WERI-Rb-1 (cell line): ENCODE data around the gene SERPINB6.
"Not testable (repeated sequence)": the region's sequence is repeated elsewhere in the genome, so short reads cannot be mapped to it uniquely, and the experiment has no call there.

Source experiments
- DNase-seq: peaks from one replicate; pipeline ENCODE4 v3.0.0-alpha.2; 2020
- H3K27ac ChIP-seq: fragments of 250-450 bp; sonication (Bioruptor Pico); 2 replicates; pipeline ENCODE4 v1.5.1; 2020; ENCODE audit warnings: mild to moderate bottlenecking, moderate library complexity
- H3K27me3 ChIP-seq: fragments of 250-450 bp; sonication (Bioruptor Pico); 2 replicates; pipeline ENCODE4 v1.5.1; 2021; ENCODE audit warnings: mild to moderate bottlenecking, low read depth, moderate library complexity; ENCODE audit not compliant: insufficient read depth, severe bottlenecking
- H3K36me3 ChIP-seq: fragments of 250-450 bp; sonication (Bioruptor Pico); 2 replicates; pipeline ENCODE4 v1.5.1; 2020; ENCODE audit warnings: mild to moderate bottlenecking, moderate library complexity
- H3K4me3 ChIP-seq: 2 replicates; pipeline ENCODE4 v1.5.1; 2011; ENCODE audit warnings: low read depth, mild to moderate bottlenecking, control low read depth, low read length
- H3K9me3 ChIP-seq: fragments of 250-450 bp; sonication (Bioruptor Pico); 2 replicates; pipeline ENCODE4 v1.5.1; 2021; ENCODE audit warnings: mild to moderate bottlenecking, moderate library complexity; ENCODE audit not compliant: severe bottlenecking
- CTCF ChIP-seq: IDR thresholded peaks from 2 replicates; pipeline ENCODE4 v1.5.1; 2011; ENCODE audit warnings: low read depth, mild to moderate bottlenecking, control low read depth, inconsistent platforms, low read length

SERPINB6 gene

GRCh38 chr6:2931055-2931454 lies 40.3 kb downstream of the SERPINB6 start:
- no peaks in the 10 kb centered on the region for H3K9me3 ChIP-seq
- H3K4me3 ChIP-seq, result no peak overlapping the region
- no peak for TF ChIP-seq CTCF
- H3K27me3 ChIP-seq, result no peaks in the 10 kb centered on the region
- peak; percentile 3 for DNase-seq
- no peaks in the 10 kb centered on the region for H3K36me3 ChIP-seq
- H3K27ac ChIP-seq, result no peak overlapping the region

GRCh38 chr6:2927931-2928330 lies 43.4 kb downstream of the SERPINB6 start:
- not testable (repeated sequence) for H3K27me3 ChIP-seq, H3K27ac ChIP-seq, H3K4me3 ChIP-seq, H3K9me3 ChIP-seq, H3K36me3 ChIP-seq
- DNase-seq, result peak; percentile 6

GRCh38 chr6:2925842-2926747 lies 45.3 kb downstream of the SERPINB6 start:
- not testable (repeated sequence) for H3K4me3 ChIP-seq, H3K27me3 ChIP-seq, H3K36me3 ChIP-seq, H3K27ac ChIP-seq, H3K9me3 ChIP-seq
- peak; percentile 6 for DNase-seq

DNA sequence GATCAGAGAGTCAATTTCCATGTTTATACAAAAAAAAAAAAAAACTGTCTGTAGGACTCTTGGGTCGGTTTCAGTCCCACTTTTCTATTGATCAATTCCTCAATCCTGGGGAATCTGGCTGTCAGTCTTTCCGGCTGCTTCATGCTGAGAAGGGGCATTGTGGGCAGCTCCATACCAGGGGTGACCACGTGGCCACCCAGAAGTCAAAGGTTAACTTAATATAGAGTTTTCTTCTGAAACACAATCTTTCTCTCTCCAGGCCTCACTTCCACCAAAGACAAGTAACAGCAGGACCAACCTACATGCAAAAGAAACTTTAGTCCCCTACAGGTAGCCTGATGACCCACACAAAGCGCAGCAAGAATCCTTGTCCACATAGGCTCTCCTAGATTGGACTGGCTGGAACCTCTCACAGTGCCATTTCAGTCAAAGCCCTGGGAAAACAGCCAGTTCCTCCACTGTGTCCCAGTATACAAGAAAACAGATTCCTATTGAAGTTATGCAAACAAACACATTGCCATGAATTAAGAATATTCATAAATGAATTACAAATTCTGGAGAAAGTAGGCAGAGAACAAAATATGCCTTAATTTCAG lies 49.7 kb downstream of the SERPINB6 start:
- H3K27me3 ChIP-seq, result no peaks in the 10 kb centered on the region
- H3K9me3 ChIP-seq, result no peaks in the 10 kb centered on the region
- no peak for TF ChIP-seq CTCF
- H3K36me3 ChIP-seq, result no peaks in the 10 kb centered on the region
- no peak overlapping the region for H3K27ac ChIP-seq
- no peak overlapping the region for H3K4me3 ChIP-seq
- DNase-seq, result peak; percentile 1

DNA sequence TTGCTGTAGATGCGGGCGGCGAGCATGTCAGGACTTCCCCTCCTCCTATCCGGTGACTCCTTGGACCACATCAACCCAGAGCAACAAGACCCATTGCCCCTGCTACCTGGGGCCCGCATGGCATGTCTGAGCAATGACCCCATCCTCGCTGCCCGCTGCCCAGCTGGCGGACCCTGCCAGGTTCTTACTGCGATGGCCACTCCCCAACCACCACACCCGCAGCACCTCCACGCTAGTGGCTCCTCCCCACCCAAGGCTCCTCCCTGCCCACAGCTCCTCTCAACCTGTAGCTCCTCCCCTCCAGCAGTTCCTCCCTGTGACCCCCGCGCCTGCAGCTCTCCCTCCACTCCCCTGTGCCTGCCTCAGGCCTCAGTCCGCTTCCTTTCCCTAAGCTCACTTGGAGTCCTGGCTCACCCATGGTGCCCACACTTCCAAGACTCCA lies 50.7 kb downstream of the SERPINB6 start:
- Histone ChIP-seq H3K27ac (no peak overlapping the region), H3K36me3 (no peaks in the 10 kb centered on the region), H3K4me3 (no peak overlapping the region), H3K9me3 (no peaks in the 10 kb centered on the region), H3K27me3 (no peaks in the 10 kb centered on the region)
- peak; percentile 15 for DNase-seq
- no peak for TF ChIP-seq CTCF

GRCh38 chr6:2919886-2920285 lies 51.5 kb downstream of the SERPINB6 start:
- Histone ChIP-seq H3K4me3 (no peak overlapping the region), H3K9me3 (no peaks in the 10 kb centered on the region), H3K27ac (no peak overlapping the region), H3K36me3 (no peaks in the 10 kb centered on the region), H3K27me3 (no peaks in the 10 kb centered on the region)
- DNase-seq, result peak; percentile 2
- TF ChIP-seq CTCF, result no peak
